Erythroblast (primary cell): Measurements from ENCODE around the gene PGBD5.

Experiments
- DNase-seq, 2 experiments: peaks; one replicate each; lab custom pipeline; 2025; lab: John Stamatoyannopoulos, UW
- GATA1 ChIP-seq: IDR thresholded peaks from 2 replicates; pipeline ENCODE4 v1.6.1; 2011; ENCODE audit warnings: low read depth, mild to moderate bottlenecking, control low read depth, low read length, moderate library complexity
- POLR2A ChIP-seq: IDR thresholded peaks from 2 replicates; pipeline ENCODE4 v1.6.1; 2011; ENCODE audit warnings: mild to moderate bottlenecking, low read length

Gene PGBD5

GRCh38 chr1:230395932-230396331 lies 30.2 kb downstream of the PGBD5 start:
- TF ChIP-seq POLR2A (no peak), GATA1 (no peak)

GRCh38 chr1:230394741-230395140 lies 31.4 kb downstream of the PGBD5 start:
- TF ChIP-seq GATA1 (no peak), POLR2A (no peak)
- DNase-seq = no peak

More at GRCh38 chr1:230395932-230396331, 30.2 kb downstream of the PGBD5 start:
- no peak for DNase-seq

GRCh38 chr1:230394134-230394533 lies 32.0 kb downstream of the PGBD5 start:
- TF ChIP-seq POLR2A (no peak), GATA1 (no peak)
- DNase-seq = no peak

GRCh38 chr1:230393722-230394121 lies 32.4 kb downstream of the PGBD5 start:
- TF ChIP-seq GATA1 (no peak), POLR2A (no peak)
- no peak for DNase-seq

- DNase-seq = no peak
- no peak for TF ChIP-seq GATA1
- TF ChIP-seq POLR2A = no peak
Measured at GRCh38 chr1:230392920-230393521, 33.1 kb downstream of the PGBD5 start.

GRCh38 chr1:230392536-230392909 lies 33.6 kb downstream of the PGBD5 start:
- DNase-seq = no peak
- TF ChIP-seq GATA1 = no peak
- no peak for TF ChIP-seq POLR2A

- TF ChIP-seq POLR2A = no peak
- no peak for TF ChIP-seq GATA1
- DNase-seq = no peak
Measured at GRCh38 chr1:230391776-230392535, 34.2 kb downstream of the PGBD5 start.

GRCh38 chr1:230390371-230390770 lies 35.8 kb downstream of the PGBD5 start:
- no peak for DNase-seq
- TF ChIP-seq POLR2A (no peak), GATA1 (no peak)

GRCh38 chr1:230387876-230388275 lies 38.3 kb downstream of the PGBD5 start:
- DNase-seq = no peak
- TF ChIP-seq POLR2A = no peak
- no peak for TF ChIP-seq GATA1

GRCh38 chr1:230387296-230387695 lies 38.8 kb downstream of the PGBD5 start:
- TF ChIP-seq POLR2A (no peak), GATA1 (no peak)

GRCh38 chr1:230386637-230387262 lies 39.4 kb downstream of the PGBD5 start:
- TF ChIP-seq GATA1 (no peak), POLR2A (no peak)
- no peak for DNase-seq

More at GRCh38 chr1:230387296-230387695, 38.8 kb downstream of the PGBD5 start:
- DNase-seq = no peak

- DNase-seq = no peak
- no peak for TF ChIP-seq GATA1
- TF ChIP-seq POLR2A = no peak
Measured at GRCh38 chr1:230385930-230386329, 40.2 kb downstream of the PGBD5 start.

GRCh38 chr1:230385158-230385450 lies 41.0 kb downstream of the PGBD5 start:
- no peak for DNase-seq
- TF ChIP-seq GATA1 = no peak

GRCh38 chr1:230384380-230385157 lies 41.6 kb downstream of the PGBD5 start:
- no peak for DNase-seq
- TF ChIP-seq POLR2A (no peak), GATA1 (no peak)
